Retina (tissue), 1 donor: ENCODE data around the gene NOTCH1.

ENCODE experiments used
- DNase-seq: peaks from one replicate; pipeline ENCODE4 v3.0.0-alpha.2; 2016

Gene NOTCH1

DNA sequence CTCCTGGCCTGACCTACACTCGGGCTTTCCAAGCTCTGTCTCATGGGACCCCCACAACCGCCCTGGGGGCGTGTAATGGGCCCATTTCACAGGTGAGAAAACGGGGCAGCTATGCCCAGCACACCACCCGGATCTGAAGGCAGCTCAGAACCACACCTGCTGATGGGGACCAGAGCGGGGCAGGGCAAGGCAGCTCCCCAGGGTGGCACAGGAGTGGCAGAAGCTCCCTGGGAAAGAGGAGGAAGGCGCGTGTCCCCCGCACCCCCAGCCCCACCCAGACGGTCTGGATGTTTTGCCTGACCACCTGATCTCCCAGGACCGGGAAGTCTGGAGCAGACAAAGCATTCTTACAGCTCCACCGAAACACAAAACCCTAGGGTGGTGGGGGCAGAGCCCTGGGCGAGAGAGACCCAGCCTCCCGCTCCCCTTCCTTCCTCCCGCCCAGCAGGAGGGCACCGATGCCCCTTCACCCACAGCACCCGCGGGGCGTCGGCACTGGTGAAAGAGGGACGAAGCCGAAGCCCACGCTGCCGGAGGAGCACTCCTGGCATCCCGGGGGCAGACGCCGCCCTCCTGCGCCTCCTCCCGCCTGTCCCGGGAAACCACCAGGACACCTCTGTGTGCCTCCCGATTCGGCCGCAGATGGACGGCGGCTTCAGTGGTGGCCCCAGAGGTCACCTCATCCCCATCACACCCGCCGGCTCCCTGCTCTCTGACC lies 14.5 kb downstream of the NOTCH1 start:
- DNase-seq = peak; percentile 50

DNA sequence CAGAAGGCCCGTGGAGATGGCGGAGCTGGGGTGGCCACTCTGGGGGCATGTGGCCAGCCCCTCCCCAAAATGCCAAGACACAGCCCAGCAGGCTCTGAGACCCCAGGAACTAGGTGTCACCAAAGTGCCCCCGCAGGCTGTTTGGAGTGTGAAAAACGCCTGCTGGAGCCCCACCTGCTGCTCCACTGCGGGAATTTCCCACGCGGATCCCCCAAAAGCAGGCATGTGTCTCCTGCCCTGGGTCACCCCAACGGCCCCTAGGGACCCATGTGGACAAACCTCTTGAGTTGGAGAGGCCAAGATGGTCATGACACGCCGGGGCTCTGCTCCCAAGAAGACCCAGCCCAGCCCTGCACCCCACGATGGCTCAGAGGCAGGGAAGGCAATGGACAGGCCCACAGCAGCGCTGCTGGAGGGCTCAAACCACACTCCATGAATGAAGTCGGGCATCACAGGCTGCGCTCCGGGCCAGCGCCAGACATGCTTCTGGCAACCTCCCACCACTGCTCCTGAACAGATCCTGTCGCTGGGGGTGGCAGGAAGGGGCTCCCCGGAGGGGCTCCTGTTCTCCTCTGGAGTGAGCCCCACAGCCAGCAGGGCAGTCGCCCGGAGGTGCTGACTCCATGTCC lies 15.3 kb downstream of the NOTCH1 start:
- DNase-seq = peak; percentile 57

DNA sequence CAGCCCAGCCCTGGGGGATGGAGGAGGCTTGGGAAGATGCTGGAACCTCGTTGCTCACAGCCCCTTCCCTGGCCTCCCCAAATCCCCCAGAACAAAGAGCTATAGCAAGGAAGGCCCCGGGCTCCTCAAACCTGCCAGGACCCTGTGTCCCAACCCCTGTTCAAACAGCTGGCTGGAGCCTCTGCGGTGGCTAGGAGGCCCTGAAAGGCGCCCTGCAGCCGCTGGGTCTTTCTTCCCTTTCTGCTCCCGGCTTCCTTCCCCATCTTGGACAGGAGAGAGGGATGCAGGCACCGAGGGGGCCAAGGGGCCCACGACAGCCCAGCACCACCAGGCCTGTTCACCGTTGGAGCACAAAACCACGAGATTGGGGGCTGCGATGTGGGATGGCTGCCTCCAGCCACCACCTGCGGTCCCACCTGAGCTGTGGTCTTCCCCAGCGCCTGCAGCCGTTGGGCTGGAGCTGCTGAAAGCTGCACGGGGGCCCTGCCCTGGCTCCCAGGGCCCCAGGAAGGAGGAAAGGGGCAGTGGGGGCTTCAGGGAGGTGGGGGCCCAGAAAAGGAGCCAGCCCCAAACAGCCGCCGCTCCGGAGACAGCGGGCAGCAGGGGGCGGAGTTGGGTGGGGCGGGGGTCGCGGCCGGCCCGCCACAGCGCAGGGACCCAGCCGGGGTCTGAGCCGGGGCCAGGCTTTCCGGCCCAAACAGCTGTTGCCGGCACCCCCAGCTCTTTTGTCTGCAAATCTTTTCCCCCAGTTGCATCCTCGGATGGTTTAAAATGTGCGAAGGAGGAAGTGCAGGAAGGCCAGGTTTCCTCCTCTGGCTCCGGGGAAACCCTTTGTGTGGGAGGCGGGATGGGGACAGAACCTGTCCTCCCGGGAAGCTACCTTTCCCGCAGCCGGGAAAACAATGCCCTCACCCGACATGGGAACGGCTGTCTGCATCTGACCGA lies 16.1 kb downstream of the NOTCH1 start:
- peak; percentile 66 for DNase-seq

DNA sequence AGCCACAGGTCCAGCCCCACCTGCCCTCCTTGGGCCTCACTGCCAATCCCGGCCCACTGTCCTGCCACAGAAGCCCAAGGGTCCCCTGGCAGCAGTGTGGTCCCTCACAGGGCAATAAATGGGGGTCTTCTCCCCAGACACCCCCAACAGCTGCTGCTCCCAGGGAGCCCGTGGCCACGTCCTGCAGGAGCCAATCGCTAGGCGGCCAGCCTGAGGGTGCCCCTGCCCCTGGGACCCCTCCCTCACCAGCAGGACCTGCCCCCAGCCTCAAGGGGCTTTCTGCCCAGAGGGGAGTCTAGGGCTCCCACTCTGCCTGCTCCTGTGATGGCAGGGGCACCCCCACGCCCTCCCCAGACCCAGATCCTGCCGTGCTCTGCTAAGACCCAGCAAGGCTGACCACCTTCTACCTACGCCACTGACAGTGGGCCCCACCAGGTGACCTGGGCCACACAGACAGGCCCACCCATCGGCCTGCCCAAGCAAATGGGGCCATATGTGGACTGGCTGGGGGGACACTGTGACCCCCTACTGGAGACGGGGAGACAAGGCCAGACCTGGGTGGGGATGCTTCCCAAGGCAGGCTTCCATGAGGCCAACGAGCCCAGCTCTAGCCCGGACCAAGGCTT lies 17.0 kb downstream of the NOTCH1 start:
- no peak for DNase-seq

DNA sequence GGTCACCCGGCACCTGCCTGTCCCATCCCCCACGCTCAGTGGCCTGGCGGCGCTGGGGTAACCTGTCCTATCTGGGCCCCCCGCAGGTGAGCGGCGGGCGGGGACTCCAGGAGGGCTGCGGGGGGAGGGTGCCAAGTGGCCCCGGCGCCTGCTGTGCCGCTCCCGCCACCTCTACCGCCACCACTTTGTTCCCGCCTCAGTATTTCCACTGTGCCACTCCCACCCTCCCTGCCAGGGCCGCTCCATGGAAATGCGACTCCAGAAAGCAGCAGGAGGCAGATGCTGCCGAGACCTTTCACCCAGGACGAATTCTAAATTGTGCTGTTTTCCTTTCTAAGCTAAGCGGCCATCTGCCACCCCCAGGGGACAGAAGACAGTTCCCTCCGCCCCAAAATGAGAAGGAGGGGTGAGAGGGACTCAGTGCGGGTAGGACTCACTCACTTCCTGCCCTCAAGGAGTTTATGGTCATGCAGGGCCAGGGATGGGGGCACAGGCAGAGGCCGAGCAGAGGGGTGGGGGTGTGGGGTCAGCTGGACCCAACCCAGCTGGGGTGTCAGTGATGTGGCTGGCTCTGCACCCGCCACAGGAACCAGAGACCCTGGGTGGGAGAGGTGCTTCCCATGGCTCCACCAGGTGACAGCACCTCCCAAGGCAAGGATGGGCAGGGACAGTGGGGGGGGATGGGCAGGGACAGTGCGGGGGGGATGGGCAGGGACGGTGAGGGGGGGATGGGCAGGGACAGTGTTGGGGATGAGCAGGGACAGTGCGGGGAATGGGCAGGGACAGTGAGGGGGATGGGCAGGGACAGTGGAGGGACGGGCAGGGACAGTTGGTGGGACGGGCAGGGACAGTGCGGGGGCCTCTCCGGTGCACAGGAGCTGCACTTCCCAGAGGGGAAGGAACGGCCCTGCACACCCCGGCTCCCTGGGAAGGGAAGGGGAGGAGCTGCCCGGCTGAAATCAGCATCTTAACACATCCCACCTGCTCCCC lies 17.8 kb downstream of the NOTCH1 start:
- DNase-seq = peak; percentile 67

DNA sequence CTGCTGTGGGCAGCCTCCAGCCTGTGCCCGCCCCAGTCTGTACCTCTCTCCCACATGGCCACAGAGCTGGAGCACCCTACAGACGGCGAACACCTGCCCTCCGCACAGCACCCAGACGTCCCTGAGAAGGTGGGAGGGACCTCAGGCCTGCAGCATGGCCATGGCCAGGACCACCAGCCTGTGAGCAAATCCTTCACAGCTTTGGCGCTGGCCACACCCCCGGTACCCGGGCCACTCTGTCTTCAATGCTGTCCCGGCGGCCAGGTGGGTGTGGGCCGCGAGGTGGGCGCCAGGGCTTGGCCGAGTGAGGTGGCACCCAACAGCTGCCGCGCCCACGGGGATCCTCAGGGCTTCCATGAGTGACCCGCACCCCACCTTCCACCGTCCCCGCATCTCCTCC lies 18.7 kb downstream of the NOTCH1 start:
- DNase-seq = no peak

DNA sequence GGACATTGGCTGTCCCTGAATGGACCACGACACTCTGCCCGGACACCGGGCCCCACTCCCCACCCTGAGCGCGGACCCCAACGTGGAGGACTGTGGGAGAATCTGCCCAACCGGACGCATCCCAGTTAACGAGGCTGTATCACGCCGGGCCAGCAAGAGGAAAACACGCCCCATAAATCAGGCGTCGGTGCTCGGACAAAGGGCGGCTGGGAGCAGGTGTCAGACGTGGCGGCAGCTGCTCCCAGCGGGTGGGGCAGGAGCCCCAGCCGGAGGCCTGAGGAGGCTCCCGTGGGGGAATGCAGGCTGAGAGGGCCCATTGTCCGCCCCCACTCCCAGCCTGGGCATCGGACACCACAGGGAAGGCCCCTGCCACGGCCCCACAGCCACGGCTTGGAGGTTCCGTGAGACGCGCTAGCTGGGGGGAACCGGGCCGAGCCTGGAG lies 19.2 kb downstream of the NOTCH1 start:
- no peak for DNase-seq

DNA sequence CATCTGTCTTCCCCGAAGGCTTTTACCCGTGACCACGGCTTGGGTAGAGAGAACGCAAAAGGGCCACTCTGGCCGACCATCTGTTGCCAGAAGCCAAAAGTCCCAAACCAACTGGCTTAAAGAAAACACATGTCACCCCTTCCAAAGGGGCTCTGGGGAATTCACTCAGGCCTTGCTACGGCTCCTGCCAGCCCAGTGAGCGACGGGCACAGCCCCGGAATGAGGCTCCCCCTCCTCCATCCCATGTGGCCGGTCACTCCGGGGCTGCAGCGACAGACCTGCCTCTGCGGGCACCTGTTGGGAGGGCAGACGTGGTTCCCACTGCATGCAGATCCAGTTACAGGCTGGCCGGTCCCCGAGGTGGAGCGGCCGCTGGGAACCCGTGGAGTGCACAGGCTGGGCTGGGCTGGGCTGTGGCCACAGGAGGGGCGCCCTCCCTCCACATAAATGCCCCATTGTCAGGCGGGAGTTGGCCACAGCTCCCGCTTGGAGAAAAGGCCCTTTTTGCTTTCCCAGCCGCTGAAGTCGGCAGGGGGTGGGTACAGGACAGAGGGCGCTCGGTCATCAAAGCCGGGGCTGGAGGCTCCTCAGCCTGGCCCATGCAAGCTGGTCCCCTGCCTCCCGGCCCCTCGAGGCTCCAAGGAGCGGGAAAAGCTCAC lies 19.9 kb downstream of the NOTCH1 start:
- DNase-seq = peak; percentile 83

DNA sequence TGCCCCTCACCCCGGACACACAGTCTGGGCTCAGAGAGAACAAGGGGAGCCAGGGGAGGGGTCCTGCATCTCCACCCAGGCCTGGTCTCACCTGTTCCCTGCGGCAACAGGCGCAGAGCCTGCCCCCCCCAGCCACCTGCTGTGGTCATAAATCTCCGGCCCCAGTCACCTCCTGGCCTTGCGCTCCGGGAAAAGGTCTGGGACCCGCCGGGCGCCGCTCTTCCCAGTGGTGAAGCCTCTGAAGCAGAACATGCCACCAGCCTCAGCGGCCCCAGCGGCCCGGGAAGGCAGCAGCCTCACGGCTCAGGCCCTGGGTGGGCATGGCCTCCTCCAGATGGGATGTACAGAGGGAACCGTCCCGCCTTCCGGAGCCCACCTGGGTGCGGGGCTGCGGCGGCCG lies 20.6 kb downstream of the NOTCH1 start:
- peak; percentile 45 for DNase-seq

DNA sequence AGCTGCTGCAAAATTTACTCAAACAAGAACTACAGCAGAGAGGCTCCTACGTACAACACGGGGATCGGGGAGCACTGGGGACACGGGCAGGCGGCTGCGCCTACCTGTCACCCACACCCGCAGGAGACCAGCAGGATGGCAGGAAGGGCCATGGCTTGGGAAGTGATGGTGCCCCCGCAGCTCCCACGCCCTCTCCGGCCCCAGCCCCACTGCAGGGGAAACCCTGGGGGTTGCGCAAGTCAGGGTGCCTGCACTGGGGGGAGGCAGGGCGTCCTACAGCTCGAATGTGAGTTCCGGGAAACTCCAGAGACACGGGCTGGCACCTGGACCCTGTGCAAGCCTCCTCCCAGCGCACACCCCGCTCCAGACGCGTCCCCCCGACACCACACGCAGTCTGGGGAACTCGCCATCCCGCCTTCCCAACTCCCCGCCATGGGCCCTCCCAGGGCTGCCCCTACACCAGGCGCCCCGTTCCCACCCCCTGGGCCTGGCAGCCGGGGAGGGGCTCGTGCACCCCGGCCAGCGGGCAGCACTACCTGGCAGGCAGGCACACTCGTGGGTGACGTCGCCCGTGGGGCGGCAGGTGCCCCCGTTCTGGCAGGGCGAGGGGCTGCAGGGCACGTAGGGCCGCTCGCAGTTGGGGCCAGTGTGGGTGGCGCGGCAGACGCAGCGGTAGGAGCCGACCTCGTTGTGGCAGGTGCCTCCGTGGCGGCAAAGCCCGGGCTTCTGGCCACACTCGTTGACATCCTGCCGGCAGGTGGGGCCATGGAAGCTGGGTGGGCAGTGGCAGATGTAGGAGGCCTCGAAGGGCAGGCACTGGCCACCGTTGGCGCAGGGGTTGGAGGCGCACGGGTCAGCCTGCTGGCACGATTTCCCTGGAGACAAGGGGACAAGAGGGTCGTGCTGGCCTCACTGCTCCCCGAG lies 23.3 kb downstream of the NOTCH1 start:
- no peak for DNase-seq

DNA sequence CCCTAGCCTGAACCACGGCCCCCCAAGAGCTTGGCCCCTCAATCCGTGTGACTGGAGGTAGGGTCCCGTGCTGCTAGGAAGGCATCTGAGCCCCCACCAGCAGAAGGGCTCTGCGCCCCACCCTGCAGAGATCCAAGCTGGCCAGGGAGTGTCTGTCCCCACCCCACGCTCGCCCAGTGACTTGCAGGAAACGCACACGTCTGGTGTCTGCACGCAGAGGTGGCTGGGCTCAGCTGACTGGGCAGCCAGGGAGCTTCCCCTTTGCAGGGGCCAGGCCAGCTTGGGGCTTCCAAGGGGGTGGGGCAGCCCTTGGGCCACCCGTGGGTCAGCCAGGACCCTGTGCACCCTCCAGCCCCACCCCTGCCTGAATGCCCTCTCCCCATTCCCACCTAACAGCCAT lies 24.3 kb downstream of the NOTCH1 start:
- DNase-seq = no peak

DNA sequence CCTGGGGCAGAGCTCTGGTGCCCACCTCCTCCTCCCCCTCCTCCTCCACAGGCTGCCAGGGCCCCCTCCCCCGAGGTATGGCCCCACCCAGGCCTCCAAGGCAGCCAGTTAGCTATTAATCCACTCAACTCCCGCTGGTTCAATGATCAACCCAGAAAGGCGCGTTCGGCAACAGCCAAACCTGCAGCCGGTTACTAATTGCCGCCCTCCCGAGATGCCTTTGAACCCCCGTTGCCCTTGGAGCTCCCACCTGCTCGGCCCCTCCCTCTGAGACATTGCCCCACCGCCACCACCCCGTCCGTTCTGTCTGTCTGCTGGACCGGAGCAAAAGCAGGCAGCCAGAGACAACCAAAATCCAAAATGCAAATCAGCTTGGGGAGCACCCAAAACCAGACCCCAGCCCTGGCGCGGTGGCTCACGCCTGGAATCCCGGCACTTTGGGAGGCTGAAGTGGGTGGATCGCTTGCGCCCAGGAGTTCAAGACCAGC lies 25.8 kb downstream of the NOTCH1 start:
- no peak for DNase-seq

DNA sequence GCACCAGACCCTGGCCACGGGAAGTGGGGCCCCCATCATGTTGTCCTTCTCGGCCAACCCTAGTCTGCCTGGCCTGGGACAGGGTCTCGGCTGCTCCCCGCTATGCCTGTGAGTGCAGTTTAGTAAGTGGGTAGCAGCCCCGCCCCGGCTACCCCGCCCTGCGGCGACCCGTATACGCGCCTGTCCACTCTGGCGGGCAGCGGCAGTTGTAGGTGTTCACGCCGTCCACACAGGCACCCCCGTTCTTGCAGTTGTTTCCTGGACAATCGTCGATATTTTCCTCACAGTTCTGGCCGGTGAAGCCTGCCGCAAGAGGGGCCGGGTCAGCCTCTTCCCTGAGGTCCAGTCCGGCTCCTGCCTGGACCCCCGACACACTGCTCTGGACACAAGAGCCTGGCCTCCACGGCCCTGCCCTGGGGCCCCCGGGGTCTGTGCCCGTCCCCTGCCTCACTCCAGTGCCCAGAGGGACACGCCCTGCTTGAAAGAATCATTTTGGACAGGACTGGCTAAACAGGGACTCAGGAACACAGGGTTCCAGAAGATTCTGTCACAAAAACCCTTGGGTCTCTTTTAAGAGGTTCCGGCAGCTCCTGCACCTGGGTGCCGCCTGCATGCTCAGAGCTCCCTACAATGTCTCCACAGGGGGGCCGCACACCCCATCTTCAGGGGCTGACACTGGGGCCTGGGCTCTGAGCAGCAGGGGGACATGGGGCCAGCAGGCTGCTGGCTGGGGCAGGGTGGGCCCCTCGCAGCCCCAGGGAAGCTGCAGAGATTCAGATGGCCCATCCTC lies 26.4 kb downstream of the NOTCH1 start:
- DNase-seq = no peak

DNA sequence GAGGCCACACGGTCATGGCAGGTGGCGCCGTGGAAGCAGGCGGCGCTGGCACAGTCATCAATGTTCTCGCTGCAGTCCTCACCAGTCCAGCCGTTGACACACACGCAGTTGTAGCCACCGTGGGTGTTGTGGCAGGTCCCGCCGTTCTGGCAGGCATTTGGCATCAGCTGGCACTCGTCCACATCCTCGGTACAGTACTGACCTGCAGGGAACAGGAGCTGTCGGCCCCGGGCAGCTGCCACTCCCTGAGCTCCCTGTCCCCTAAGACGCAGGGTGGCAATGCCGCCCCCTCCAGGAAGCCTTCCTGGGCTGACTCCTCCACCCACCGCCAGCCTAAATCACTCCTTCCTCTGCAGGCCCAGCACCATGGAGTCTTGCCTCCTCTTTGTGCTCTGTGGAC lies 27.2 kb downstream of the NOTCH1 start:
- no peak for DNase-seq

DNA sequence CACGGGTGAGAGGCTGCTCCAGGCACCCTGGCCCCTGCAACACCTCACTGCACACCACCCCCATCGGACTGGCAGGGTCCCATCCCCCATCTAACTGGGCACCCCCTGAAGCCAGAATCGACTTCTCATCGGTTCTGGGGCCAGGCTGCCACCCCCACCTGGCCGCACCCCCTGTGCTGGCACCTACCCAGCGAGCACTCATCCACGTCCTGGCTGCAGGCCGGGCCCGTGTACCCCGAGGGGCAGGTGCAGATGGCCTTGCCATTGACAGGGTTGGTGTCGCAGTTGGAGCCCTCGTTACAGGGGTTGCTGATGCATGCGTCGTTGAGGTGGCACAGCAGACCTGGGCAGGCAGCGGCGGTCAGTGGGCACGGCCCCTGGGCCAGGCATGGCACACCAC lies 27.9 kb downstream of the NOTCH1 start:
- no peak for DNase-seq

DNA sequence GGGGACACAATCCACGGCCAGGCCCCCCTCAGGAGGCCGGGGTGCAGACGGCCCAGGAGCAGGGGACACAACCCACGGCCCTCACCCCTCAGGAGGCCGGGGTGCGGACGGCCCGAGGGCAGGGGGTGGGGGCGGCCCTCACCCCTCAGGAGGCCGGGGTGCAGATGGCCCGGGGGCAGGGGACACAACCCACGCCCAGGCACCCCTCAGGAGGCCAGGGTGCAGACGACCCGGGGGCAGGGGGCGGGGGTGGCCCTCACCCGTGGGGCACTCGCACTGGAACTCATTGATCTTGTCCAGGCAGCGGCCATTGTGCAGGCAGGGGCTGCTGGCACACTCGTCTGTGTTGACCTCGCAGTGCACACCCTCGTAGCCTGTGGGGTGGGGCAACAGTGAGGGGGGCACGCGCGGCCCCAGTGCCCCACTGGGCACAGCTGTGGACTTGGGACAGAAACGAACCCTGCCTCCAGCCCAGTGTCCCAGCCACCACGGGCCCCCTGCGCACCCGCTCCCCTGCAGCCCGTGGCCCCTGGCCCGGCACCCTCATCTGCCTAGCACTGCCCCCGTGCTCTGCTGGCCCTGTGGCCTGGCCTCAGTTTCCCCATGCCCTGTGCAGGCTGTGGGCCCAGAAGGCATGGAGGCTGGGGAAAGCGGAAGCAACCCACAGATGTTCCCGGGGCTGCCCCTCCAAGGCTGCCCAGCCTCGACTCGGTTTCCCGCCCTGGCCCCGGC lies 28.7 kb downstream of the NOTCH1 start:
- DNase-seq = no peak

DNA sequence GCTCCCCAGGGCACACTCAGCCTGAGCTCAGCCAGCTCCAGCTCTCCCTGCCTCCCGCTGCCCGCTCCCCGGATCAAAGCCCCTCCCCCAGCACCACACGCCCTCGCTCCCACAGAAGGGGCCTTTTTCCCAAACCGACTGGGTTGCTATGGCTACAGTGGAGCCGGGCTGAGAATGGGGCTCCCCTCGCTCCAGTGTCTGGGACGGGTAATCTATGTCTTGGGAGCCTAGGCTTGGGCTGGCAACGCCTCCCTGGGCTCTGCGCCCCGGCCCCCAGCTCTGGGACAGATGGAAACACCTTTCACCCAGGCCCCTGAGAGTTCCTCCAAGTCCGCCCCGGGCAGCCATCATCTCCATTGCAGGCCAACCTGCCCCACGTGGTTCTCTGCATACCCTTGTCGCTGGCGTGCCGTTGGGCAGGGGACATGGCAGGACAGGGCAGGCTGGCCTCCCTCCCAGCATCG lies 29.6 kb downstream of the NOTCH1 start:
- DNase-seq = no peak

DNA sequence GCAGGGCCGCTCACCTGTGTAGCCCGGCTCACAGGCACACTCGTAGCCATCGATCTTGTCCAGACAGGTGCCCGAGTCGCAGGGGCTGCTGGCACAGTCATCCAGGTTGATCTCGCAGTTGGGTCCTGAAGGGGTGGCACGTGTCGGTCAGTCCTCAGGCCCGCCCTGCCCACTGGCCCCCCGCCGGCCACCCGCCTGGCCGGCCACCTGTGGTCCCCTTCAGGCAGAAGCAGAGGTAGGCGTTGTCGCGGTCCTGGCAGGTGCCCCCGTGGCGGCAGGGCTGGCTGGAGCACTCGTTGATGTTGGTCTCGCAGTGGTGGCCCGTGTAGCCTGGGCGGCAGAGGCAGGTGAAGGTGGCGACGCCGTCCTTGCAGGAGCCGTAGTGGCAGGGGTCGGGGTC lies 30.6 kb downstream of the NOTCH1 start:
- no peak for DNase-seq
